K562 (cell line): ENCODE data around the gene GHRL. TPM values are rescaled to one million over a fixed set of nuclear protein-coding genes. Genes with fewer than 3 reads are reported as not detected.

ENCODE experiments used
- ATF6 ChIP-seq: sonication (generic); formaldehyde crosslinking; IDR thresholded peaks from 2 replicates; pipeline ENCODE4 v1.4.0; 2020; ENCODE audit warnings: mild to moderate bottlenecking, missing genetic modification reagents
- ETV1 ChIP-seq: fragments of 450-650 bp; conservative IDR thresholded peaks from 2 replicates; pipeline ENCODE4 v1.6.1; 2016; ENCODE audit warnings: missing genetic modification characterization, control low read depth, low read depth, missing compliant biosample characterization
- FOXA3 ChIP-seq, 2 experiments: fragments of 450-650 bp in 1 of 2; sonication (generic) in 1 of 2; formaldehyde crosslinking; IDR thresholded peaks in 1 of 2; conservative IDR thresholded peaks in 1 of 2; 2 replicates each; pipeline versions ENCODE4 v1.4.0 to v1.8.0; 2020 to 2022; ENCODE audit warnings: mild to moderate bottlenecking in 2 of 2, missing genetic modification reagents in 1 of 2
- HEY1 ChIP-seq: fragments of 250-450 bp; sonication (Bioruptor Pico); IDR thresholded peaks from 2 replicates; pipeline ENCODE4 v1.5.0; 2020; ENCODE audit warnings: mild to moderate bottlenecking, moderate library complexity, borderline replicate concordance
- KLF10 ChIP-seq: fragments of 250-450 bp; sonication (Bioruptor Pico); IDR thresholded peaks from 2 replicates; pipeline ENCODE4 v1.6.1; 2021; ENCODE audit warnings: matching md5 sums
- LCOR ChIP-seq: sonication (generic); formaldehyde crosslinking; IDR thresholded peaks from 2 replicates; pipeline ENCODE4 v1.8.0; 2022; ENCODE audit warnings: mild to moderate bottlenecking, missing genetic modification reagents
- NR3C1 ChIP-seq: sonication (generic); formaldehyde crosslinking; IDR thresholded peaks from 2 replicates; pipeline ENCODE4 v1.8.1; 2022; ENCODE audit warnings: missing genetic modification reagents
- RNF2 ChIP-seq: sonication (generic); IDR thresholded peaks from 2 replicates; pipeline ENCODE4 v1.6.1; 2016
- SRSF7 ChIP-seq: fragments of 200-400 bp; formaldehyde crosslinking; optimal IDR thresholded peaks from 2 replicates; pipeline ENCODE3; 2017; ENCODE audit warnings: mild to moderate bottlenecking, low read depth, low read length
- ZFX ChIP-seq: sonication (generic); formaldehyde crosslinking; IDR thresholded peaks from 2 replicates; pipeline ENCODE4 v1.8.0; 2022; ENCODE audit warnings: mild to moderate bottlenecking, missing genetic modification reagents, moderate library complexity
- ZNF143 ChIP-seq: sonication (generic); formaldehyde crosslinking; IDR thresholded peaks from 2 replicates; pipeline ENCODE4 v1.9.0; 2022; ENCODE audit warnings: mild to moderate bottlenecking, missing genetic modification reagents
- ZNF511 ChIP-seq: sonication (generic); formaldehyde crosslinking; IDR thresholded peaks from 2 replicates; pipeline ENCODE4 v1.8.0; 2022; ENCODE audit warnings: mild to moderate bottlenecking, missing genetic modification reagents
- ZNF589 ChIP-seq: fragments of 200-800 bp; sonication (Bioruptor generic); IDR thresholded peaks from 2 replicates; pipeline ENCODE4 v1.6.1; 2016; ENCODE audit warnings: low read depth, missing genetic modification characterization, missing compliant biosample characterization
- ZNF696 ChIP-seq: fragments of 250-450 bp; sonication (Bioruptor Pico); conservative IDR thresholded peaks from 2 replicates; pipeline ENCODE4 v1.4.0; 2020; ENCODE audit warnings: mild to moderate bottlenecking, moderate library complexity
- polyA plus RNA-seq, 8 experiments: library from polyadenylated mRNA; depleted of rRNA in 4 of 8; stranded (reverse) in 5 of 8; unstranded in 3 of 8; fragments of >200 nt; fragmentation: Nextera tagmentation in 2 of 8; fragmentation: Illumina TruSeq in 1 of 8; extraction: Ambion mirVana in 2 of 8; extraction: Trizol in 1 of 8; gene quantifications; 2 replicates each; pipeline versions ENCODE4 v1.2.1 to v1.2.3, GENCODE V29; 2011 to 2014; ENCODE audit warnings: inconsistent platforms in 1 of 8, missing spikeins in 1 of 8
- total RNA-seq, 7 experiments: library from RNA; depleted of rRNA in 6 of 7; stranded (reverse); fragments of >200 nt in 6 of 7; fragmentation: Illumina TruSeq in 2 of 7; extraction: Trizol in 2 of 7; gene quantifications; 2 replicates each; pipeline versions ENCODE4 v1.2.1 to v1.2.3, GENCODE V29; 2011 to 2021; ENCODE audit warnings: low replicate concordance in 1 of 7
- TF ChIP-seq, protein P1 (sequence below): fragments of 250-450 bp; sonication (Bioruptor Pico); IDR thresholded peaks from 2 replicates; pipeline ENCODE4 v1.4.0; 2020; ENCODE audit warnings: mild to moderate bottlenecking, moderate library complexity
- TF ChIP-seq, protein P2 (sequence below): fragments of 250-450 bp; sonication (Bioruptor Pico); IDR thresholded peaks from 2 replicates; pipeline ENCODE4 v1.5.0; 2020; ENCODE audit warnings: mild to moderate bottlenecking
- TF ChIP-seq, protein P3 (sequence below): sonication (generic); formaldehyde crosslinking; IDR thresholded peaks from 2 replicates; pipeline ENCODE4 v1.8.0; 2022; ENCODE audit warnings: mild to moderate bottlenecking, missing genetic modification reagents
- TF ChIP-seq, protein P4 (sequence below): sonication (generic); formaldehyde crosslinking; IDR thresholded peaks from 2 replicates; pipeline ENCODE4 v1.9.0; 2022; ENCODE audit warnings: mild to moderate bottlenecking, missing genetic modification reagents

Gene GHRL
- total and polyA plus RNA-seq, 9 of the 15 experiments (the other 6 are each of a cell fraction or from before 2014, with no cell fraction given): 0.08 to 0.29 (median 0.15) TPM; not detected in 5

DNA sequence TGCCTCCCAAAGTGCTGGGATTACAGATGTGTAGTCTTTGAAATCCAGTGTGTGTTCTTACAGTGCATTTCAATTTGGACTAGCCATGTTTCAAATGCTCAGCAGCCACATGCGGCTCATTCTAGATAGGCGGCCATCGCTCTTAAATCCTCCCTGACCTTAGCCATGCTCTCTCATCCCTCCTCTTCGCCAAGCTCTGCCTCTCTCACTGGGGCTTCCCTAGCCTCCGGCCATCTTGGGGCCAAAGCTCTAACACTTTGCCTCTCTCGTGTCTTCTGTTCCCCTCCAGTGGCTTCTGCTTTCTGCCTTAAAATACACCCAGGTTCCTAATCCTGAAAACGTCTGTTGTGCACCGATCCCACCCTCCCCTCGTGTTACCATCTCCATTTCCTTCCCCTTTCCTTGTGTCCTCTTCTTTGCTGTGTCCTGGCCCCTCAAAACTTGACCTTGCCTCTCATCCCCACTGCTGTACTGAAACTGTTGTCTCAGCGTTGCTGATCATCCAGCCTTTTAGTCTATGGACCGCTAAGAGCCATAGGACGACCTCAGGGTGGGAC lies 1.4 kb upstream of the GHRL start (continued):
- TF ChIP-seq ATF6 (CRISPR knock-in tag) (no peak), ZNF589 (no peak), ETV1 (no peak), KLF10 (CRISPR knock-in tag) (no peak), ZFX (CRISPR knock-in tag) (no peak), ZNF143 (CRISPR knock-in tag) (no peak; the same call in 1 of the 2 replicates), ZNF511 (CRISPR knock-in tag) (0 out of 2 replicates have a peak, but pooled peaks have one; percentile 70), FOXA3 (CRISPR knock-in tag; conservative IDR thresholded peaks at IDR 0.05 in 1 of 2, IDR thresholded peaks at IDR 0.05 in 1 of 2) (peak in 1 of 2 experiments; percentile 50; a peak in 1 of 4 replicates), ZNF696 (CRISPR knock-in tag) (no peak), HEY1 (no peak), RNF2 (no peak), NR3C1 (CRISPR knock-in tag) (no peak), LCOR (CRISPR knock-in tag) (no peak), SRSF7 (no peak)
- TF ChIP-seq, protein P1, sequence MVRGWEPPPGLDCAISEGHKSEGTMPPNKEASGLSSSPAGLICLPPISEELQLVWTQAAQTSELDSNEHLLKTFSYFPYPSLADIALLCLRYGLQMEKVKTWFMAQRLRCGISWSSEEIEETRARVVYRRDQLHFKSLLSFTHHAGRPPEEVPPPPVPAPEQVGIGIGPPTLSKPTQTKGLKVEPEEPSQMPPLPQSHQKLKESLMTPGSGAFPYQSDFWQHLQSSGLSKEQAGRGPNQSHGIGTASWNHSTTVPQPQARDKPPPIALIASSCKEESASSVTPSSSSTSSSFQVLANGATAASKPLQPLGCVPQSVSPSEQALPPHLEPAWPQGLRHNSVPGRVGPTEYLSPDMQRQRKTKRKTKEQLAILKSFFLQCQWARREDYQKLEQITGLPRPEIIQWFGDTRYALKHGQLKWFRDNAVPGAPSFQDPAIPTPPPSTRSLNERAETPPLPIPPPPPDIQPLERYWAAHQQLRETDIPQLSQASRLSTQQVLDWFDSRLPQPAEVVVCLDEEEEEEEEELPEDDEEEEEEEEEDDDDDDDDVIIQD (CRISPR knock-in tag): no peak
- TF ChIP-seq, protein P2, sequence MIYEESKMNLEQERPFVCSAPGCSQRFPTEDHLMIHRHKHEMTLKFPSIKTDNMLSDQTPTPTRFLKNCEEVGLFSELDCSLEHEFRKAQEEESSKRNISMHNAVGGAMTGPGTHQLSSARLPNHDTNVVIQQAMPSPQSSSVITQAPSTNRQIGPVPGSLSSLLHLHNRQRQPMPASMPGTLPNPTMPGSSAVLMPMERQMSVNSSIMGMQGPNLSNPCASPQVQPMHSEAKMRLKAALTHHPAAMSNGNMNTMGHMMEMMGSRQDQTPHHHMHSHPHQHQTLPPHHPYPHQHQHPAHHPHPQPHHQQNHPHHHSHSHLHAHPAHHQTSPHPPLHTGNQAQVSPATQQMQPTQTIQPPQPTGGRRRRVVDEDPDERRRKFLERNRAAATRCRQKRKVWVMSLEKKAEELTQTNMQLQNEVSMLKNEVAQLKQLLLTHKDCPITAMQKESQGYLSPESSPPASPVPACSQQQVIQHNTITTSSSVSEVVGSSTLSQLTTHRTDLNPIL (CRISPR knock-in tag): no peak
- TF ChIP-seq, protein P3, sequence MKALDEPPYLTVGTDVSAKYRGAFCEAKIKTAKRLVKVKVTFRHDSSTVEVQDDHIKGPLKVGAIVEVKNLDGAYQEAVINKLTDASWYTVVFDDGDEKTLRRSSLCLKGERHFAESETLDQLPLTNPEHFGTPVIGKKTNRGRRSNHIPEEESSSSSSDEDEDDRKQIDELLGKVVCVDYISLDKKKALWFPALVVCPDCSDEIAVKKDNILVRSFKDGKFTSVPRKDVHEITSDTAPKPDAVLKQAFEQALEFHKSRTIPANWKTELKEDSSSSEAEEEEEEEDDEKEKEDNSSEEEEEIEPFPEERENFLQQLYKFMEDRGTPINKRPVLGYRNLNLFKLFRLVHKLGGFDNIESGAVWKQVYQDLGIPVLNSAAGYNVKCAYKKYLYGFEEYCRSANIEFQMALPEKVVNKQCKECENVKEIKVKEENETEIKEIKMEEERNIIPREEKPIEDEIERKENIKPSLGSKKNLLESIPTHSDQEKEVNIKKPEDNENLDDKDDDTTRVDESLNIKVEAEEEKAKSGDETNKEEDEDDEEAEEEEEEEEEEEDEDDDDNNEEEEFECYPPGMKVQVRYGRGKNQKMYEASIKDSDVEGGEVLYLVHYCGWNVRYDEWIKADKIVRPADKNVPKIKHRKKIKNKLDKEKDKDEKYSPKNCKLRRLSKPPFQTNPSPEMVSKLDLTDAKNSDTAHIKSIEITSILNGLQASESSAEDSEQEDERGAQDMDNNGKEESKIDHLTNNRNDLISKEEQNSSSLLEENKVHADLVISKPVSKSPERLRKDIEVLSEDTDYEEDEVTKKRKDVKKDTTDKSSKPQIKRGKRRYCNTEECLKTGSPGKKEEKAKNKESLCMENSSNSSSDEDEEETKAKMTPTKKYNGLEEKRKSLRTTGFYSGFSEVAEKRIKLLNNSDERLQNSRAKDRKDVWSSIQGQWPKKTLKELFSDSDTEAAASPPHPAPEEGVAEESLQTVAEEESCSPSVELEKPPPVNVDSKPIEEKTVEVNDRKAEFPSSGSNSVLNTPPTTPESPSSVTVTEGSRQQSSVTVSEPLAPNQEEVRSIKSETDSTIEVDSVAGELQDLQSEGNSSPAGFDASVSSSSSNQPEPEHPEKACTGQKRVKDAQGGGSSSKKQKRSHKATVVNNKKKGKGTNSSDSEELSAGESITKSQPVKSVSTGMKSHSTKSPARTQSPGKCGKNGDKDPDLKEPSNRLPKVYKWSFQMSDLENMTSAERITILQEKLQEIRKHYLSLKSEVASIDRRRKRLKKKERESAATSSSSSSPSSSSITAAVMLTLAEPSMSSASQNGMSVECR (CRISPR knock-in tag): no peak
- TF ChIP-seq, protein P4, sequence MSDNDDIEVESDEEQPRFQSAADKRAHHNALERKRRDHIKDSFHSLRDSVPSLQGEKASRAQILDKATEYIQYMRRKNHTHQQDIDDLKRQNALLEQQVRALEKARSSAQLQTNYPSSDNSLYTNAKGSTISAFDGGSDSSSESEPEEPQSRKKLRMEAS: peak; percentile 34
